ENCODE results near the gene OR10J5.

The OR10J5 gene

GRCh38 chr1:159562680-159563079 lies 26.9 kb upstream of the OR10J5 start:
- no peaks in the 10 kb centered on the region for H3K36me3 ChIP-seq
- no peaks in the 10 kb centered on the region for H3K4me1 ChIP-seq (ENCODE audit: control insufficient read depth in 1 of 2, insufficient read depth in 1 of 2, low read depth in 1 of 2, low read length in 1 of 2)
- no peak overlapping the region for H3K27ac ChIP-seq
- H3K27me3 ChIP-seq, result no peaks in the 10 kb centered on the region
- TF ChIP-seq, protein P1, sequence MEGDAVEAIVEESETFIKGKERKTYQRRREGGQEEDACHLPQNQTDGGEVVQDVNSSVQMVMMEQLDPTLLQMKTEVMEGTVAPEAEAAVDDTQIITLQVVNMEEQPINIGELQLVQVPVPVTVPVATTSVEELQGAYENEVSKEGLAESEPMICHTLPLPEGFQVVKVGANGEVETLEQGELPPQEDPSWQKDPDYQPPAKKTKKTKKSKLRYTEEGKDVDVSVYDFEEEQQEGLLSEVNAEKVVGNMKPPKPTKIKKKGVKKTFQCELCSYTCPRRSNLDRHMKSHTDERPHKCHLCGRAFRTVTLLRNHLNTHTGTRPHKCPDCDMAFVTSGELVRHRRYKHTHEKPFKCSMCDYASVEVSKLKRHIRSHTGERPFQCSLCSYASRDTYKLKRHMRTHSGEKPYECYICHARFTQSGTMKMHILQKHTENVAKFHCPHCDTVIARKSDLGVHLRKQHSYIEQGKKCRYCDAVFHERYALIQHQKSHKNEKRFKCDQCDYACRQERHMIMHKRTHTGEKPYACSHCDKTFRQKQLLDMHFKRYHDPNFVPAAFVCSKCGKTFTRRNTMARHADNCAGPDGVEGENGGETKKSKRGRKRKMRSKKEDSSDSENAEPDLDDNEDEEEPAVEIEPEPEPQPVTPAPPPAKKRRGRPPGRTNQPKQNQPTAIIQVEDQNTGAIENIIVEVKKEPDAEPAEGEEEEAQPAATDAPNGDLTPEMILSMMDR (IDR thresholded peaks at IDR 0.05), result no peak
- no peak overlapping the region for H3K4me3 ChIP-seq (ENCODE audit: low read depth in 1 of 2, low read length in 1 of 2)
- no peaks in the 10 kb centered on the region for H3K9me3 ChIP-seq

DNA sequence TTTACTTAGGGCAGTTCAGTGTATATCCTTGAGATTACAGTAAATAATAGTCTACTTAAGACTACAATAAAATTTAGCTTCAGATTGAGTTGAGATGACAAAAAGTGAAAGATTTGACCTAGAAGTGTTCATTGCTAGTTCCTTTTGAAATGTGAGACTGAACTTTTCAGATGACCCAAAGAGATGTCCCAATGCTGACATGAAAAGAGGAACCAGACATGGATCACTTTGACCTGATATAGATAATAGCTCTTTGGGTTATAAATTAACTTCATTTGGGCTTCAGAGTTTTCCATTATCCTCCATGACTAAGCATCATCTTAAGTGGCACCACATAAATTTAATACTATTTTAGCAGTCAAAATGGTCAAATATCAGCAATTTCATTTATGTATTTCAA lies 25.7 kb upstream of the OR10J5 start:
- TF ChIP-seq, protein P1 (IDR thresholded peaks at IDR 0.05), result no peak
- Histone ChIP-seq H3K27me3 (no peaks in the 10 kb centered on the region), H3K27ac (no peak overlapping the region), H3K9me3 (no peaks in the 10 kb centered on the region), H3K4me3 (ENCODE audit: low read depth in 1 of 2, low read length in 1 of 2) (no peak overlapping the region), H3K36me3 (no peaks in the 10 kb centered on the region), H3K4me1 (ENCODE audit: control insufficient read depth in 1 of 2, insufficient read depth in 1 of 2, low read depth in 1 of 2, low read length in 1 of 2) (no peaks in the 10 kb centered on the region)

DNA sequence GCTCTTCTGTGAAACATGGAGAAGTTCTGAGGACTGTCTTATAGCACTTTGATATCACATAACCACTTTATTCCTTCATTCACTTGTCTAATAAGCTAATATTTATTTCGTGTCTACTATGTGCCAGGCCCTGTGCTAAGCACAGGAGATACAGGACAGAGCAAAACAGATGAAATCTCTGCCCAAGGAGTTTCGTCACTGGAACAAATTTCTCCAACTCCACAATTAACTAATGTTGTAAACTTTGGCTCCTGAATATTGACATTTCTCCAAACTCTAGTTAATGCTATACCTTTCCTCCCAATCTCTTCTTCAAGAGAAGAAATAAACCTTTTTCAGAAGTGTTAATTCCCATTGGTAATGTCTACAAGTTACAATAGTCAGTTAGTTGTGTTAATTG lies 24.8 kb upstream of the OR10J5 start:
- Histone ChIP-seq H3K27me3 (no peaks in the 10 kb centered on the region), H3K4me1 (ENCODE audit: control insufficient read depth in 1 of 2, insufficient read depth in 1 of 2, low read depth in 1 of 2, low read length in 1 of 2) (no peaks in the 10 kb centered on the region), H3K9me3 (no peaks in the 10 kb centered on the region), H3K36me3 (no peaks in the 10 kb centered on the region), H3K4me3 (ENCODE audit: low read depth in 1 of 2, low read length in 1 of 2) (no peak overlapping the region), H3K27ac (no peak overlapping the region)
- TF ChIP-seq, protein P1 (IDR thresholded peaks at IDR 0.05), result no peak

DNA sequence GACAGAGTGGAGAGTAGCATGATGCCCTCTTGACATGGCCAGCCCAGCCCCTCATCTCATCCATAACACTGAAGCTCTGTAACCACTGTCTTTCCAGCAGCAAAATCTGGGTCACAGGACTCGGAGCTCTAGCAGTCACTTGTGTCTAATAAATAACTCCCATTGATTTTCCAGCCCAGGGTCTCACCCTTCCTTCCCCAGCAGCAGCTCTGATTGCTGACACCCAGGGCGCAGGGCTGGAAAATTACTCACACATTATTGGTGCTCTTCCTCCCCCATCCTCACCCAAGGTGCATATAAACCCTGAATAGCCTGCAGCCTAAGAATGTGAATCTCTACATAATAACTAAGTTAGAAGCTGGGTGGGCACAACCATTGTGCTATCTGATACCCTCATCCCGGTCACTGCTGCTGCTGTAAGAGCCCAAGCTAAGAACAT lies 21.1 kb upstream of the OR10J5 start:
- H3K27me3 ChIP-seq, result no peaks in the 10 kb centered on the region
- H3K4me3 ChIP-seq (ENCODE audit: low read depth in 1 of 2, low read length in 1 of 2), result no peak overlapping the region
- TF ChIP-seq, protein P1 (IDR thresholded peaks at IDR 0.05), result no peak
- no peak overlapping the region for H3K27ac ChIP-seq
- no peaks in the 10 kb centered on the region for H3K36me3 ChIP-seq
- peaks cover 7 to 10% of the 10 kb centered on the region in 2 experiments for H3K4me1 ChIP-seq (ENCODE audit: control insufficient read depth in 1 of 2, insufficient read depth in 1 of 2, low read depth in 1 of 2, low read length in 1 of 2)
- no peaks in the 10 kb centered on the region for H3K9me3 ChIP-seq

DNA sequence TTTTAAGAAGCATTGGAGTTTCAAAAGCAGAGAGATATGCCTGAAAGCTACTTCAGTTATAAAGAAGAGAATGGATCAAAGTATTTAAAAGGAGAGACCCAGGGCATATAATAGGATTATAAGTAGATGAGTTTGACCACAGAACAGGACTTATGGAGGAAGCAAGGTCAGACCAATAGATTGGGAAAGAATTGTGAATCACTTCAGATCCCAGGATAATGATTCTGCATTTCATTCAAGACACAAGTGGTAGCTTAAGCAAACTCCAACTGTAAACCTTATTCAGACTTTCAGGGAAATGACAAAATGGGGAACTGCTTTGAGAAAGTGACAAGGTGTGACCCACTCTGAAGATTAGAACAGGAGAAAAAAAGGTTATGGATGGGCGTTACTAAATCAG lies 18.9 kb upstream of the OR10J5 start:
- H3K36me3 ChIP-seq, result no peaks in the 10 kb centered on the region
- H3K27me3 ChIP-seq, result no peaks in the 10 kb centered on the region
- H3K4me1 ChIP-seq (ENCODE audit: control insufficient read depth in 1 of 2, insufficient read depth in 1 of 2, low read depth in 1 of 2, low read length in 1 of 2), result peaks cover 7 to 10% of the 10 kb centered on the region in 2 experiments
- no peak overlapping the region for H3K27ac ChIP-seq
- TF ChIP-seq, protein P1 (IDR thresholded peaks at IDR 0.05), result no peak
- no peaks in the 10 kb centered on the region for H3K9me3 ChIP-seq
- no peak overlapping the region for H3K4me3 ChIP-seq (ENCODE audit: low read depth in 1 of 2, low read length in 1 of 2)

DNA sequence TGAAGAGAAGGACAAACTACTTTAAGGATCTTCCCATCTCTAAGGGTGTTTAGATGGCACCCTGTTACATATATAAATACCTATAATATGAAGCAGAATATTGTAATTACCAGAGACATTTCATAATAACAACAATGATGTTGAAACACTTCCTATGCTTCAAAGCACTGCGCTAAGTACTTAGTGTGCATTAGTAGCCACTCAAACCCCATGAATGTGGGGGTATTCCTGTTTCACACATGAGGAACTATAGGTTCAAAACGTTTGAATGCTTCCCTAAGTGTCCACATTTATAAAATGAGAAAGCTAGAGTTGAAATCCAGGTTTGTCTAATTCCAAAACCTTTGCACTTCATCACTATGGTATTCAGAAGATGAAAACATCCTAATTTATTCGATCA lies 18.5 kb upstream of the OR10J5 start:
- no peak overlapping the region for H3K4me3 ChIP-seq (ENCODE audit: low read depth in 1 of 2, low read length in 1 of 2)
- no peaks in the 10 kb centered on the region for H3K36me3 ChIP-seq
- peaks cover 7 to 10% of the 10 kb centered on the region in 2 experiments for H3K4me1 ChIP-seq (ENCODE audit: control insufficient read depth in 1 of 2, insufficient read depth in 1 of 2, low read depth in 1 of 2, low read length in 1 of 2)
- no peaks in the 10 kb centered on the region for H3K27me3 ChIP-seq
- TF ChIP-seq, protein P1 (IDR thresholded peaks at IDR 0.05), result no peak
- no peak overlapping the region for H3K27ac ChIP-seq
- H3K9me3 ChIP-seq, result no peaks in the 10 kb centered on the region
